GM21528 (cell line): ENCODE measurements around the gene PLPP1.
"Not testable (repeated sequence)": the region's sequence is repeated elsewhere in the genome, so short reads cannot be mapped to it uniquely, and the experiment has no call there.

Experiments used
- ATAC-seq: cut with Tn5 transposase; IDR thresholded peaks from one replicate; pipeline ENCODE4 v1.9.1; 2021; ENCODE audit warnings: mild to moderate bottlenecking, moderate library complexity; ENCODE audit not compliant: unreplicated experiment, low FRiP score

Gene PLPP1

GRCh38 chr5:55509097-55509496, 25.7 kb downstream of the PLPP1 start:
- no peak for ATAC-seq

GRCh38 chr5:55507574-55507973, 27.2 kb downstream of the PLPP1 start:
- ATAC-seq, result no peak

- ATAC-seq, result not testable (repeated sequence)
These were observed 29.1 kb downstream of the PLPP1 start for GRCh38 chr5:55505711-55506110.

GRCh38 chr5:55503917-55504316, 30.8 kb downstream of the PLPP1 start:
- ATAC-seq, result not testable (repeated sequence)

- no peak for ATAC-seq
These were observed 32.0 kb downstream of the PLPP1 start for GRCh38 chr5:55502759-55503158.

GRCh38 chr5:55498457-55498856, 36.3 kb downstream of the PLPP1 start:
- ATAC-seq, result no peak

GRCh38 chr5:55497712-55498111, 37.1 kb downstream of the PLPP1 start:
- no peak for ATAC-seq

- ATAC-seq, result no peak
These were observed 39.5 kb downstream of the PLPP1 start for GRCh38 chr5:55495216-55495615.

- no peak for ATAC-seq
These were observed 42.3 kb downstream of the PLPP1 start for GRCh38 chr5:55492449-55492848.

GRCh38 chr5:55485073-55485472, 49.7 kb downstream of the PLPP1 start:
- no peak for ATAC-seq

- no peak for ATAC-seq
These were observed 50.2 kb downstream of the PLPP1 start for GRCh38 chr5:55484531-55484930.

GRCh38 chr5:55483885-55484284, 50.9 kb downstream of the PLPP1 start:
- ATAC-seq, result no peak

GRCh38 chr5:55481293-55481855, 53.4 kb downstream of the PLPP1 start:
- ATAC-seq, result no peak

- no peak for ATAC-seq
These were observed 54.0 kb downstream of the PLPP1 start for GRCh38 chr5:55480781-55481180.

GRCh38 chr5:55472642-55473041, 62.1 kb downstream of the PLPP1 start:
- no peak for ATAC-seq

GRCh38 chr5:55471468-55471867, 63.3 kb downstream of the PLPP1 start:
- ATAC-seq, result no peak

- no peak for ATAC-seq
These were observed 64.5 kb downstream of the PLPP1 start for GRCh38 chr5:55470282-55470681.

GRCh38 chr5:55469839-55470238, 64.9 kb downstream of the PLPP1 start:
- ATAC-seq, result no peak

- no peak for ATAC-seq
These were observed 66.8 kb downstream of the PLPP1 start for GRCh38 chr5:55467862-55468551.

GRCh38 chr5:55463613-55464012, 71.2 kb downstream of the PLPP1 start:
- no peak for ATAC-seq

GRCh38 chr5:55459572-55459971, 75.2 kb downstream of the PLPP1 start:
- ATAC-seq, result no peak

GRCh38 chr5:55456216-55456895, 78.4 kb downstream of the PLPP1 start:
- ATAC-seq, result no peak
